Endothelial cell of umbilical vein (primary cell): Measurements from ENCODE around the gene UBXN6. TPM values are rescaled to one million over a fixed set of nuclear protein-coding genes. Genes with fewer than 3 reads are reported as not detected.

Source experiments
- BruUV-seq: library from RNA; stranded (reverse); fragments of 400-500 nt; replicated peaks from 2 replicates; lab custom pipeline; 2021; lab: Mats Ljungman, UMichigan
- CTCF ChIA-PET: fragments of 300-600, 350-600 bp; sonication (Branson Sonifier 250); formaldehyde crosslinking; loops from one replicate; lab custom pipeline; 2021; ENCODE audit warnings: antibody characterized with exemption, inconsistent platforms; lab: Charles Lee
- POLR2A ChIA-PET: fragments of 300-600, 350-600 bp; sonication (Branson Sonifier 250); formaldehyde crosslinking; loops from one replicate; lab custom pipeline; 2021; ENCODE audit warnings: antibody characterized with exemption, inconsistent platforms; lab: Charles Lee
- DNase-seq: peaks from one replicate; pipeline ENCODE4 v3.0.0-alpha.2; 2011; ENCODE audit warnings: low read depth, low spot score
- FAIRE-seq: peaks from 2 replicates; lab custom pipeline; 2011; peaks lifted over from hg19 to GRCh38; lab: Jason Lieb, UNC
- H2AFZ ChIP-seq: 2 replicates; pipeline ENCODE4 v1.6.0; 2012; ENCODE audit warnings: low read depth, low read length, control low read depth, inconsistent platforms
- H3K27ac ChIP-seq: 2 replicates; pipeline ENCODE4 v1.5.1; 2011; ENCODE audit warnings: low read depth, mild to moderate bottlenecking, control low read depth, low read length, moderate library complexity; ENCODE audit not compliant: insufficient read depth
- H3K27me3 ChIP-seq, 2 experiments: 2 replicates each; pipeline versions ENCODE4 v1.6.0 to v1.6.1; 2011; ENCODE audit warnings: low read length in 2 of 2, mixed read lengths in 1 of 2; ENCODE audit not compliant: control insufficient read depth in 2 of 2, insufficient read depth in 2 of 2
- H3K36me3 ChIP-seq, 2 experiments: 2 replicates in 1 of 2; 3 replicates in 1 of 2; pipeline ENCODE4 v1.5.1; 2011; ENCODE audit warnings: low read length in 2 of 2, mild to moderate bottlenecking in 1 of 2, moderate library complexity in 1 of 2; ENCODE audit not compliant: control insufficient read depth in 2 of 2, insufficient read depth in 2 of 2; ENCODE audit errors: extremely low read depth in 1 of 2
- H3K4me1 ChIP-seq: 3 replicates; pipeline ENCODE4 v1.5.1; 2011; ENCODE audit warnings: mild to moderate bottlenecking, low read length; ENCODE audit not compliant: control insufficient read depth, insufficient read depth; ENCODE audit errors: extremely low read depth
- H3K4me2 ChIP-seq: 2 replicates; pipeline ENCODE4 v1.6.1; 2011; ENCODE audit warnings: low read length, control low read depth, mixed read lengths; ENCODE audit not compliant: insufficient read depth
- H3K4me3 ChIP-seq, 3 experiments: fragments of 200-600 bp in 1 of 3; sonication (generic), shearing (Covaris generic) in 1 of 3; replicated peaks in 1 of 3; 2 replicates each; pipeline ENCODE4 v1.5.1; 2011 to 2016; ENCODE audit warnings: control low read depth in 3 of 3, low read length in 3 of 3, mild to moderate bottlenecking in 2 of 3, inconsistent platforms in 1 of 3, low read depth in 1 of 3, moderate library complexity in 1 of 3; ENCODE audit not compliant: insufficient read depth in 1 of 3
- H3K79me2 ChIP-seq: 2 replicates; pipeline ENCODE4 v1.6.0; 2012; ENCODE audit warnings: low read length, inconsistent platforms; ENCODE audit not compliant: control insufficient read depth, insufficient read depth
- H3K9ac ChIP-seq: replicated peaks from 2 replicates; pipeline ENCODE3; 2011; ENCODE audit warnings: low read length, control low read depth; ENCODE audit not compliant: insufficient read depth; ENCODE audit errors: extremely low read depth
- H3K9me1 ChIP-seq: replicated peaks from 3 replicates; pipeline ENCODE4 v1.6.0; 2011; ENCODE audit warnings: mild to moderate bottlenecking, low read length; ENCODE audit not compliant: control insufficient read depth, insufficient read depth; ENCODE audit errors: extremely low read depth
- H3K9me3 ChIP-seq: replicated peaks from 2 replicates; pipeline ENCODE4 v1.5.1; 2012; ENCODE audit warnings: low read length, inconsistent platforms; ENCODE audit not compliant: control insufficient read depth, insufficient read depth
- H4K20me1 ChIP-seq: replicated peaks from 2 replicates; pipeline ENCODE3; 2011; ENCODE audit warnings: mild to moderate bottlenecking, low read length; ENCODE audit not compliant: control insufficient read depth, insufficient read depth; ENCODE audit errors: extremely low read depth
- CTCF ChIP-seq, 2 donors: IDR thresholded peaks; 1 replicate in 1 of 2; 2 replicates in 1 of 2; pipeline ENCODE4 v1.5.1; 2011; ENCODE audit warnings: low read length in 2 of 2, mild to moderate bottlenecking in 2 of 2, moderate library complexity in 2 of 2, control low read depth in 1 of 2, inconsistent platforms in 1 of 2, low read depth in 1 of 2; ENCODE audit not compliant: insufficient read depth in 1 of 2; ENCODE audit errors: extremely low read depth in 1 of 2
- EZH2 ChIP-seq: IDR thresholded peaks from 2 replicates; pipeline ENCODE4 v1.6.1; 2012; ENCODE audit warnings: borderline replicate concordance, low read depth, mild to moderate bottlenecking, moderate library complexity, low read length, inconsistent platforms; ENCODE audit not compliant: severe bottlenecking
- FOS ChIP-seq: IDR thresholded peaks from 2 replicates; pipeline ENCODE4 v1.6.1; 2011; ENCODE audit warnings: mild to moderate bottlenecking, low read length, moderate library complexity, borderline replicate concordance; ENCODE audit not compliant: insufficient read depth
- GATA2 ChIP-seq: IDR thresholded peaks from 2 replicates; pipeline ENCODE4 v1.7.0; 2011; ENCODE audit warnings: low read depth, mild to moderate bottlenecking, moderate library complexity, mixed read lengths, low read length; ENCODE audit not compliant: insufficient read length, insufficient read depth
- JUN ChIP-seq: IDR thresholded peaks from 2 replicates; pipeline ENCODE4 v1.6.1; 2011; ENCODE audit warnings: borderline replicate concordance, low read depth; ENCODE audit not compliant: insufficient read length, insufficient read depth
- MAX ChIP-seq: IDR thresholded peaks from 2 replicates; pipeline ENCODE4 v1.6.1; 2011; ENCODE audit not compliant: insufficient read depth, insufficient read length
- MYC ChIP-seq: IDR thresholded peaks from one replicate; pipeline ENCODE4 v1.6.1; 2011; ENCODE audit warnings: mild to moderate bottlenecking, low read depth, low read length
- POLR2A ChIP-seq: IDR thresholded peaks from 2 replicates; pipeline ENCODE4 v1.6.1; 2012; ENCODE audit warnings: low read depth, mild to moderate bottlenecking, control low read depth, low read length
- POLR2AphosphoS5 ChIP-seq: IDR thresholded peaks from 2 replicates; pipeline ENCODE4 v1.6.1; 2012; ENCODE audit warnings: low read depth, mild to moderate bottlenecking, control low read depth, low read length, moderate library complexity; ENCODE audit not compliant: insufficient read depth
- dilution Hi-C: fragments of 300-500 bp; cut with MboI; formaldehyde crosslinking; loops from one replicate; pipeline ENCODE4 v1.15.0; 2019; ENCODE audit warnings: low sequenced_read_pairs; ENCODE audit not compliant: extremely low pct_ligation_motif_present
- intact Hi-C: fragments of 100-400 bp; cut with micrococcal nuclease; formaldehyde crosslinking; loops from one replicate; pipeline ENCODE4 v1.10.0; 2022
- polyA plus RNA-seq, 4 experiments: library from polyadenylated mRNA; depleted of rRNA in 3 of 4; stranded (reverse) in 3 of 4; unstranded in 1 of 4; fragments of >200 nt; gene quantifications; 2 replicates each; pipeline versions ENCODE4 v1.2.1 to v1.2.3, GENCODE V29; 2011 to 2012; ENCODE audit warnings: missing spikeins in 1 of 4
- total RNA-seq: library from RNA; stranded (reverse); gene quantifications from 2 replicates; pipeline ENCODE4 v1.2.3, GENCODE V29; 2021

UBXN6 gene
- total and polyA plus RNA-seq, 2 donors (not counting 3 experiments of a cell fraction or from before 2014, with no cell fraction given) = 78.5 to 93.7 TPM

GRCh38 chr19:4495471-4495870 lies 37.9 kb upstream of the UBXN6 start:
- TF ChIP-seq JUN = no peak
- no peak for TF ChIP-seq POLR2A
- TF ChIP-seq CTCF (IDR thresholded peaks at IDR 0.05; ENCODE audit: extremely low read depth in 1 of 2, insufficient read depth in 1 of 2, low read depth in 1 of 2, low read length in 2 of 2) = no peak
- no peak for TF ChIP-seq MYC
- no peak for TF ChIP-seq EZH2
- no peak for TF ChIP-seq POLR2AphosphoS5
- TF ChIP-seq FOS = no peak
- no peak for TF ChIP-seq GATA2
- TF ChIP-seq MAX = no peak
- Histone ChIP-seq H3K27me3 (no peaks in the 10 kb centered on the region), H3K36me3 (peaks cover 4 to 48% of the 10 kb centered on the region in 2 experiments), H3K4me2 (no peak overlapping the region), H4K20me1 (no peaks in the 10 kb centered on the region), H3K27ac (no peak overlapping the region), H2AFZ (no peak overlapping the region), H3K4me1 (no peaks in the 10 kb centered on the region), H3K4me3 (no peak overlapping the region), H3K79me2 (no peaks in the 10 kb centered on the region), H3K9me1 (no peaks in the 10 kb centered on the region), H3K9ac (no peak overlapping the region), H3K9me3 (no peaks in the 10 kb centered on the region)
- dilution Hi-C loops = no loop called here
- FAIRE-seq (no peak), DNase-seq (no peak)
- intact Hi-C loops = no loop called here
- ChIA-PET POLR2A (no interaction called here), CTCF (interaction anchor here (0.5 kb wide), 1 partner anchor 12 kb away, joined by 3 read pairs; no protein-coding TSS in a partner anchor)
- BruUV-seq = no TSS peak
